GM21360 (cell line): ENCODE measurements around the gene C3orf20.

Experiments
- ATAC-seq: cut with Tn5 transposase; IDR thresholded peaks from one replicate; pipeline ENCODE4 v1.9.1; 2021; ENCODE audit warnings: mild to moderate bottlenecking, moderate library complexity; ENCODE audit not compliant: unreplicated experiment

The C3orf20 gene

GRCh38 chr3:14698601-14699244 lies 23.8 kb downstream of the C3orf20 start:
- ATAC-seq, result no peak

GRCh38 chr3:14699643-14700042 lies 24.7 kb downstream of the C3orf20 start:
- ATAC-seq, result no peak

- no peak for ATAC-seq
These were observed 25.9 kb downstream of the C3orf20 start for GRCh38 chr3:14700891-14701290.

GRCh38 chr3:14701676-14702075 lies 26.7 kb downstream of the C3orf20 start:
- ATAC-seq, result no peak

- no peak for ATAC-seq
These were observed 28.3 kb downstream of the C3orf20 start for GRCh38 chr3:14703128-14703750.

- ATAC-seq, result no peak
These were observed 28.9 kb downstream of the C3orf20 start for GRCh38 chr3:14703791-14704190.

GRCh38 chr3:14706096-14706495 lies 31.2 kb downstream of the C3orf20 start:
- ATAC-seq, result no peak

GRCh38 chr3:14716591-14716990 lies 41.6 kb downstream of the C3orf20 start:
- ATAC-seq, result no peak

- ATAC-seq, result no peak
These were observed 42.4 kb downstream of the C3orf20 start for GRCh38 chr3:14717307-14717706.

- no peak for ATAC-seq
These were observed 43.6 kb downstream of the C3orf20 start for GRCh38 chr3:14718539-14718938.

GRCh38 chr3:14719006-14719405 lies 44.1 kb downstream of the C3orf20 start:
- no peak for ATAC-seq

GRCh38 chr3:14721126-14721864 lies 46.4 kb downstream of the C3orf20 start:
- no peak for ATAC-seq

GRCh38 chr3:14725013-14725412 lies 50.1 kb downstream of the C3orf20 start:
- ATAC-seq, result no peak

GRCh38 chr3:14725564-14726440 lies 50.9 kb downstream of the C3orf20 start:
- ATAC-seq, result no peak

GRCh38 chr3:14726441-14726780 lies 51.5 kb downstream of the C3orf20 start:
- ATAC-seq, result no peak

- no peak for ATAC-seq
These were observed 53.2 kb downstream of the C3orf20 start for GRCh38 chr3:14728113-14728512.

GRCh38 chr3:14730703-14731382 lies 55.9 kb downstream of the C3orf20 start:
- ATAC-seq, result no peak

- ATAC-seq, result no peak
These were observed 66.0 kb downstream of the C3orf20 start for GRCh38 chr3:14740983-14741382.

- no peak for ATAC-seq
These were observed 66.6 kb downstream of the C3orf20 start for GRCh38 chr3:14741510-14741909.

GRCh38 chr3:14744556-14744955 lies 69.6 kb downstream of the C3orf20 start:
- no peak for ATAC-seq

- ATAC-seq, result no peak
These were observed 75.7 kb downstream of the C3orf20 start for GRCh38 chr3:14750650-14751049.
